Hepatocyte (in vitro differentiated cells): ENCODE measurements around the gene RIMBP2.

Experiments
- EZH2 ChIP-seq: fragments of 200-600 bp; sonication (generic); IDR thresholded peaks from 2 replicates; pipeline ENCODE4 v1.6.1; 2016; ENCODE audit warnings: antibody characterized with exemption, mild to moderate bottlenecking, borderline replicate concordance
- EZH2phosphoT487 ChIP-seq: fragments of 200-600 bp; sonication (generic); IDR thresholded peaks from one replicate; pipeline ENCODE4 v1.6.1; 2018; ENCODE audit warnings: antibody characterized with exemption, mild to moderate bottlenecking, low read depth, moderate library complexity; ENCODE audit not compliant: unreplicated experiment, severe bottlenecking
- TF ChIP-seq, protein P1 (sequence below): fragments of 200-600 bp; sonication (generic); IDR thresholded peaks from 2 replicates; pipeline ENCODE4 v1.5.1; 2016; ENCODE audit warnings: antibody characterized with exemption, mild to moderate bottlenecking; ENCODE audit not compliant: poor library complexity

GRCh38 chr12:130619385-130620001 lies 96.6 kb downstream of the RIMBP2 start:
- TF ChIP-seq, protein P1, sequence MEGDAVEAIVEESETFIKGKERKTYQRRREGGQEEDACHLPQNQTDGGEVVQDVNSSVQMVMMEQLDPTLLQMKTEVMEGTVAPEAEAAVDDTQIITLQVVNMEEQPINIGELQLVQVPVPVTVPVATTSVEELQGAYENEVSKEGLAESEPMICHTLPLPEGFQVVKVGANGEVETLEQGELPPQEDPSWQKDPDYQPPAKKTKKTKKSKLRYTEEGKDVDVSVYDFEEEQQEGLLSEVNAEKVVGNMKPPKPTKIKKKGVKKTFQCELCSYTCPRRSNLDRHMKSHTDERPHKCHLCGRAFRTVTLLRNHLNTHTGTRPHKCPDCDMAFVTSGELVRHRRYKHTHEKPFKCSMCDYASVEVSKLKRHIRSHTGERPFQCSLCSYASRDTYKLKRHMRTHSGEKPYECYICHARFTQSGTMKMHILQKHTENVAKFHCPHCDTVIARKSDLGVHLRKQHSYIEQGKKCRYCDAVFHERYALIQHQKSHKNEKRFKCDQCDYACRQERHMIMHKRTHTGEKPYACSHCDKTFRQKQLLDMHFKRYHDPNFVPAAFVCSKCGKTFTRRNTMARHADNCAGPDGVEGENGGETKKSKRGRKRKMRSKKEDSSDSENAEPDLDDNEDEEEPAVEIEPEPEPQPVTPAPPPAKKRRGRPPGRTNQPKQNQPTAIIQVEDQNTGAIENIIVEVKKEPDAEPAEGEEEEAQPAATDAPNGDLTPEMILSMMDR: no peak
- no peak for TF ChIP-seq EZH2
- no peak for TF ChIP-seq EZH2phosphoT487
